ENCODE results near the gene ZFX. TPM values are rescaled to one million over a fixed set of nuclear protein-coding genes. Genes with fewer than 3 reads are reported as not detected.
"Not testable (repeated sequence)": the region's sequence is repeated elsewhere in the genome, so short reads cannot be mapped to it uniquely, and the experiment has no call there.

ZFX gene
- 30.2 TPM for total RNA-seq

DNA sequence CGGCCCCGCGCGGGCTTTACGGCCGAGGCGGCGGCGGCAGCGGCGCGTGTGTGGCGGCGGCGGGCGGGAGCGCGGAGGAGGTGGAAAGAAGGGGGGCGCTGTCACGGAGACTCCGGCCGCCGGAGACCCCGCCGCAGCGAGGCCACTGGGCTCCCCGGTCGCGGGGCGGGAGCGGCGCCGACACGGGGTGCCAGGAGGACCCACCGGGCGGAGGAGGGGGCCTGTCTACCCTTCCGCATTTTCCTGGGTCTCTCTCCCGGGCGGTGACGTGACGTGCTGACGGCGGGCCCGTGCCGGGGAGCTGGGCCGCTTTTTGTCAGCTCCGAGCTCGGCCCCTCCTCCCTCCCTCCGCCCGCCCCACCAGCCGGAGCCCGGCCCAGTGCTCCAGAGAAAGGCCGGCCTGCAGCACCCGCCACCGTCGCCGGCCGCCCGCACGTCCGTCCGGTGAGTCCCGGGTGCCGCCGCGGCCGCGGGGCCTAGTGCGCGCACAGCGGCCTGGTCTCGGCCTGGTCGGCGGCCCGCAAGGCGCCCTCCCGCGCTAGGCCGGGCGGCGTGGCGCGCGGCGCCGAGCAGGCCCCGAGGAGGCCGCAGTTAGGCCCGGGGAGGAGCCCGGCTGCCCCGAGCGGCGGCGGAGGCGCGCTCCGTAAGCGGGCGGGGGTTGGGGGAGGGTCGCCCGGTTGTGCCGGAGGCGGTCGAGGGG, at the start of gene ZFX:
Gene ZFX (plus strand): TSS at position 379 of the 700 bp plus-strand sequence. CDS start 23,014 bp downstream, outside the sequence.
- DNase-seq (ENCODE audit: low read depth in 2 of 3, low spot score in 2 of 3) = peak; percentile 41 to 57 (median 52)

DNA sequence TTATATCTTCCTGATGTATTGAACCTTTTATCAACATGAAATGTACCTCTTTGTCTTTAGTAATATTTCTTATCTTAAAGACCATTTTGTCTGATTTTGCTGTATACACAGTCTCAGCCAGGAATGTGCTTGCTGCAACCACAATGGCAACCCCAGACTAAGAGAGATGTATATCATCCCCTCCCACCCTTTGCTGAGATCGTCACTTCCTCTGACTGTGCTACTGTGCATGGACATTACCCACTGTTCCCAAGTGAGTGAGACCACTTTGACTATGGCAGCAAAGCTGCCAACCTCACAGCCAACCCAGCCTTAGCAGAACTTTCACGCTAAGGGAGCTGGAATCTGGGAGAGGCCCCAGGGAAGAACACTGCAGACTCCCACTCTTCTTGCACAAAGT, 48.8 kb upstream of the ZFX start:
- peak in 1 of 3 donors; percentile 2 for DNase-seq (ENCODE audit: low read depth in 2 of 3, low spot score in 2 of 3)

DNA sequence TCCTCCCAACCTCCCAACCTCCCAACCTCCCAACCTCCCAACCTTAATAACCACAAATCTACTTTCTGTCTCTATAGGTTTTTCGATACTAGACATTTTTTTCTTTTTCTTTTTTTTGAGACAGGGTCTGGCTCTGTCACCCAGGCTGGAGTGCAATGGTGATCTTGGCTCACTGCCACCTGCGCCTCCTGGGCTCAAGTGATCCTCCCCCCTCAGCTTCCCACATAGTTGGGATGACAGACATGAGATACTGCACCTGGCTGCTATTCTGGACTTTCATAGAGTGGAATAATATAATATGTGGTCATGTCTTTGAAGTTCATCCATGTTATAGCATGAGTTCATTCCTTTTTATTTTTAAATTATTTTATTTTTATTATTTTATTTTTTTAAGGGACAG, 39.5 kb upstream of the ZFX start:
- no peak for DNase-seq (ENCODE audit: low read depth in 2 of 3, low spot score in 2 of 3)

DNA sequence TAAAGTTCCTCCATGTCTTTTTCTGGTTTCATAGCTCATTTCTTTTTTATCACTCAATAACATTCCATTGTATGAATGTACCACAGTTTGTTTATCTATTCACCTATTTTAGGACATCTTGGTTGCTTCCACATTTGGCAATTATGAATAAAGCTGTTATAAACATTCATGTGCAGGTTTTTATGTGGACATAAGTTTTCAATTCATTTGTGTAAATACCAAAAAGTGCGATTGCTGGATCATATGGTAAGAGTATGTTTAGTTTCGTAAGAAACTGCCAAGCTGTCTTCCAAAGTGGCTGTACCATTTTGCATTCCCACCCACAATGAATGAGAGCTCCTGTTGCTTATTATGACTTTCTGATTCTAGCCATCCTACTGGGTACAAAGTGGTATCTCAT, 36.3 kb upstream of the ZFX start:
- DNase-seq (ENCODE audit: low read depth in 2 of 3, low spot score in 2 of 3) = no peak

DNA sequence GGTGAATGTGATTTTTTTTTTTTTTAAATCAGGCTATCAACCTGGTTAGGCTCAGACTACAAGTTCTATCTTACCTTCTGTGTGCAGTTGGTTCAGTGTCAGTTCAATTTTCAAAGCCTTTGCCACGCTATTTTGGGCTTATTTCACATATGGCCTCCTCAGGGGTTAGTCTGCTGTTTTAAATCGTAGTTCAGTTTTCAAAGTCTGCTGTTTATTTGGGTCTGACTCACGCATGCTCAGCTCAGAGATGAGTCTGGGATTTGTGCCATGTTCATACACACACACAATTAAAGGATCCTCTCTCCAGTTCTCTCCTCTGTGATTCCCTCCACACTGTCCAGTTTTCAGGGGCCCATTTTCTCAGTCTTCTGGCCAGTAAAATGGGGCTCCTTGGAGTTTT, 32.3 kb upstream of the ZFX start:
- no peak for DNase-seq (ENCODE audit: low read depth in 2 of 3, low spot score in 2 of 3)

DNA sequence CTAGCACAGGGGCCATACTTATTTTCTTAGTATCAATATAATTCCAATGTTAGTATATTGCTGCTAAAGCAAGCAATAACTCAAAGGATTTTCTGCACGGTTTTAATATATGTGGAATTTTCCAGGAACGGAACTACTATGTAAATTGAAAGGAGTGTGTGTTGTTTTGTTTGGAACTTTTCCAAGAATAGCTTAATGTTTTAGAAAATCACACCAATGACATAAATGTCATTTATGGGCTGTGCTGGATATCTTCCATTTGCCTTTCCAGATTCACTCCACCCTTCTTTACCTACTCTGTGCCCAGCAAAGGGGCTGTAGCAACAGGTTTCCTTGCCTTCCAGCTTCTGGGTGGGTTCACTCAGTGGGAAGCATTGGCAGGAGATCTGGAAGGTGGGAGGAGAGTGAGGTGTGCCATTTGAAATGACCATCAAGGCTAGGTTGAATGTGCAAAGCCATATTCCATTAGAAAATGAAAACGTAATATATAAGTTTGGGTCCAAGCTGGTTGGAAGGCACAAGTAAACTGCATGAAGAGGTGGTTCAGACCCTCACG, 25.2 kb upstream of the ZFX start:
- DNase-seq (ENCODE audit: low read depth in 2 of 3, low spot score in 2 of 3) = no peak

DNA sequence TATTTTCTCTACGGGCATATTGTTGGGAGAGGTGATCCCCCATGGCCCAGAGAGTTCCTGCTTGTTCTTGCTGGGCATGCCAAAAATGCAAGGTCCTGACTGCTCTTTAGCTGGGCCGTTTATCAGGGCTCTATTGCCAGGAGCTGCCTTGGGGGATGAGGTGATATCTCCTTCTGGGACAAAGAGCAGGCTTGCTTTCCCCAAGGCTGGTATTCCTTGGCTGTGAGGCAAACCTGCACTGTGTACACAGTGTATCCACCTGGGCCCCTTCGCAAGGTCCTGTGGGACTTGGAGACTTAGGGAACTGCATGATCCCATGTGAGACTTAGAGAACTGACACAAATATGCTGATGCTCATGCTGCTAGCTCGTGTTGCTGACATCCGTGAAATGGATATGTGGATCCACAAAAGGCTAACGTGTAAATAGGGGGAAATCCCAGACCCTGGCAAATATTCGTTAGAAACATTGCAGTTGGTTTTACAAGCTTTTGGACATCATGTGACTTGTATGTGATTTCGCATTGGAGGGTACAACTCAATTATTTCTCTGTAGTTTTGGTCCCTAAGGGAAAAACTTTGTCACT, 24.4 kb upstream of the ZFX start:
- no peak for DNase-seq (ENCODE audit: low read depth in 2 of 3, low spot score in 2 of 3)

DNA sequence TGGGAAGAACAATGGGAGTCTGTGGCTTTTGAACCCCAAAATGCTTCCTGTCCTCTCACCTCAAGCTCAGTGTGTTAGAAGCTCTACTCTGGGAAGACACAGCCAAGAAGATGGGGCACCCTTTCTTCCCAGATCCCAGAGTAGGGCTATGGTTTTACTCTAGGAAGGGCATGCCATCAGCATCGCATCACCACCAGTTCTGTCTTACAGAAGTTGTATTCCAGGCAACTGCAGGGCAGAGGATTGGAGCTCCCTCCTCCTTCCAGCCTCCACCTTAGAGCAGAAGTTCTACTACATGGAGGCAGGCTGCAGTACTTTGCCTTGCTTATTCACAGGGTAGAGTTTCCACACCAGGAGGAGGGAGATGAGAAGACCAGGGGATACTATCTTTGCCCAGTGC, 18.1 kb upstream of the ZFX start:
- no peak for DNase-seq (ENCODE audit: low read depth in 2 of 3, low spot score in 2 of 3)

DNA sequence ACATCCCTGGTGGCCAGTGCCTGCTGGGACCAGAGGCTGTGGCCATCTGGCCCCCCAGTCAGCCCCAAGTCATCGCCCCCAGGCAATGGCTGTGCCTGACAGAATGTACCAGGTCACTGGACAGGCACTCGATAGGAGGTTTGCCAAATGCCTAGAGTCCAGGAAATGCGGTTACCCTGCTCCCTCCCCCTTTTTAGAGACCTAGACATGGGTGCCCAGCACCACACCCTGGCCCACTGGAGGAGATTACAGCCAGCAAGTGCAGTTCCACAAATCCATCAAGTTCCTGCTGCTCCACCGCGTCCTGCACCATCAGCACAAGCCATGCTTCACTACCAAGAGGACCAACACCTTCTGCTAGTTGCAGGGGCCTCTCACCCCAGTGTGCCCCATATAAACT, 16.2 kb upstream of the ZFX start:
- no peak for DNase-seq (ENCODE audit: low read depth in 2 of 3, low spot score in 2 of 3)

DNA sequence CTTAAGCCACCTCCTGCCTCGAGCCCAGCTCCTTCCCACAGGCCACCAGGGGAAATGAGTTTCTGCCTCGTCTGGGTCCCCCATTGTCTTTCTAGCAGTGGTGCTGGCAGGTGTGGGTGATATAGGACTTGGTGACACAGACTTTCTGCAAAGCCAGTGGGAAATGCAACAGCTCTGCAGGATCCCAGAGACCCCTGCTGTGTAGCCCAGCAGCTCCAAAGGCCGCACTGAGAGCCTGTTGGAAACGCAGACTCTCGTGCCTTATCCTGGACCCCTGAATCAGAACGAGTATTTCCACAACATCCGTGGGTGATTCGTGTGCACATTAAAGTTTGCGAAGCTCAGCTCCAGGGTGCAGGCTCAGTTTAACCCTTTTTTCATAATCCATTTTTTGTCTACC, 13.8 kb upstream of the ZFX start:
- not testable (repeated sequence) for DNase-seq (ENCODE audit: low read depth in 2 of 3, low spot score in 2 of 3)

DNA sequence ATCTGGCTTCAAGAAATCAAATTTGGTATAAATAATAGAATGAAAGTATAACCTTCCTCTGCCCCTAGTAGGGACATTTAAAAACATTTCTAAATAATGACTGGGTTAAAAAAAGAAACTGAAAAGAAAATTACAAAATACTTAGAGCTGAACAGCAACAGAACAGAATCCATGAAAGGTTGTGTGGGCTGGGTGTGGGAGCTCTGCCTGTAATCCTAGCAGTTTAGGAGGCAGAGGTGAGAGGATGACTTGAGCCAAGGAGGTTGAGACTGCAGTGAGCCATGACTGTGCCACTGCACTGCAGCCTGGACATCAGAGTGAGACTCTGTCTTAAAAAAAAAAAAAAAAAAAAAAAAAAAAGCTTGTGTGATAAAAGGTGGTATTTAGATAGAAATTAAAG, 12.3 kb upstream of the ZFX start:
- no peak for DNase-seq (ENCODE audit: low read depth in 2 of 3, low spot score in 2 of 3)

DNA sequence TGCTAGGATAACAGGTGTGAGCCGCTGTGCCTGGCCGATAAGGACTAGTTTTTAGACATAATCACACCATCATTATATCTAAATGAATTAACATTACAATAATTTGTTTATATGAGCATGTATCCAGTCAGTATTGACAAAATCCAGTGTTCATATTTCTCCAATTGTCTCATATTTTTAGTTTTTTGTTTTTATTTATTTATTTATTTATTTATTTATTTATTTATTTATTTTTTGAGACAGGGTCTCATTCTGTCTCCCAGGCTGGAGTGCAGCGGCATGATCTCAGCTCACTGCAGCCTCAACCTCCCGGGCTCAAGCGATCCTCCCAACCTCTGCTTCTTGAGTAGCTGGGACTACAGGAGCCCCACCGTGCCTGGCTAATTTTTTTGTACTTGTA, 5.5 kb upstream of the ZFX start:
- DNase-seq (ENCODE audit: low read depth in 2 of 3, low spot score in 2 of 3) = not testable (repeated sequence)

DNA sequence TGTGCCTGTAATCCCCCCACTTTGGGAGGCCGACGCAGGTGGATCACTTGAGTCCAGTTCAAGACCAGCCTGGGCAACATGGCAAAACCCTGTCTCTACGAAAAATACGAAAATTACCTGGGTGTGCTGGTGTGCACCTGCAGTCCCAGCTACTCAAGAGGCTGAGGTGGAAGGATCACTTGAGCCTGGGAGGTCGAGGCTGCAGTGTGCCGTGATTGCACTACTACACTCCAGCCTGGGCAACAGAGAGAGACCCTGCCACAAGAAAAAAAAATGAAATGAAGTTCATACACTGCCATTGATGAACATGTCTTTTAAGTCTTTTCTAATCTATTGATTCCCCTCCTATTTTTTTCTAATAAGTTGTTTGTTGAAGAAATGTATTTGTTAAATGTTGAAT, 5.0 kb upstream of the ZFX start:
- DNase-seq (ENCODE audit: low read depth in 2 of 3, low spot score in 2 of 3) = no peak

DNA sequence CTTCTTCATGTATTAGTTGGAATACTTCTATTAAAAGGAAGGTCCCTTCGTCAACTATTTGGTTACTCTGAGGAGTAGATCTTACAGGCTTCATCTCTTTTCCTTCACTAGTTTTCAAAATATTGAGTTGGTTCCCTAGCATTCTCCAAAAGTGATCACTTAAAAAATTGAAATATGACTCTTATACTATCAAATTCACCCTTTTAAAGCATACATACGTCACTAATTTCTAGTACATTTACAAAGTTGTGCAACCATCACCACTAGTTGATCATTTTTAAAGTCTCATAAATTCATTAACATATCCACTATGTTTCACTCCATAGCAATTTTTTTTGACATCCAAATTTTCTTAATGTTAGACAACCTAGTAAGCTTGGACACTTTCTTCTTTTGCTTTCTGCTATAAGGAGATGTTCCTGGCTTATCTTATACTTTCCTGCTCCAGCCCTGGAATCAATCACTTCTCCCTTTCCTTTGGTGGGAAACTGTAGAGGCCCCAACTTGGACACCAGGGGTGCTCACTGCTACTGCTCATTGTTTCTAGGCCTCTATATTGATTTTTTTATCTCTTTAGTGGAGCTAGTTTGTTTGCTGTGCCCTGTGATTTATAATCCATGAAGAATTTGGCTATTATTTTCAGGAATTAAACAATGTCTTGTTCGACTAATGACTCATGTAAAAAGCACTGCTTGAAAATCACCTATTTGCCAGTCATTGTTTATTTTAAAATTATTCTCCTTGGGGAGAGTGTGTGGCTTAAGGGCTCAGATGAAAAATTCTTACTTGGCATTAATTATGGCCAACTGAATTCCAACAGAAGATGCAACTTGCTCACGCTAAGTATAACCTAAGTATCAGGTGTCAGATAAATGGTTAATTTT, 4.0 kb upstream of the ZFX start:
- DNase-seq (ENCODE audit: low read depth in 2 of 3, low spot score in 2 of 3) = no peak

DNA sequence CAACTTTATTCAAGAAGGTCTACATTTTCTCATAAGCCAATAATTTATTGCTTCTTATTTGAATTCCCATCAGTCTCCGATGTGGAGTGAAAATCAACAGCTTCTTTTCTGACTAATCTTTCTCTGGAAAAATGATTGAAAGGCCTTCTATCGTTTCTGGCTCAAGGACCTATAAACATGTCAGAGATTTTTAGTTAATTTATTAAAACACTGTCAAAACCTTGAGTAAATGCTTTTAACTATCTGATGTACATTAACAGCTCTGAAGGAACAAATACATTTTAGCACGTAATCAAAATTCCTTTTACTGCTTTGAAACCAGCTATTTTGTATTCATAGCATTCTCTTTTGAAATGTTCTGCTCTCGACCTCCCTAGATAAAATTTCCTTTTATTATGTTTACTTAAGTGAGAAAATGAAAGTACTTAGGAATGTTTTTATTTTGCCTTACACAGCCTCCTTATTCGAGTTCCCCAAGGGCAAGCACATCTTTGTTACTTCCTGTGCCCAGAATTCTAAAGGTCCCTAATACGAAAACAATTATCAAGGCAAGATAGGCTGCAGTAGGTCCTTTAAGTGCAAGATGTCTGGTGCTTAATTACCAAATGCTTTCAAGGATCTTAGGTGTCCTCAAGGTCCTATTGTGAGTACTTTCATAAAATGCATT, 3.1 kb upstream of the ZFX start:
- DNase-seq (ENCODE audit: low read depth in 2 of 3, low spot score in 2 of 3) = no peak

DNA sequence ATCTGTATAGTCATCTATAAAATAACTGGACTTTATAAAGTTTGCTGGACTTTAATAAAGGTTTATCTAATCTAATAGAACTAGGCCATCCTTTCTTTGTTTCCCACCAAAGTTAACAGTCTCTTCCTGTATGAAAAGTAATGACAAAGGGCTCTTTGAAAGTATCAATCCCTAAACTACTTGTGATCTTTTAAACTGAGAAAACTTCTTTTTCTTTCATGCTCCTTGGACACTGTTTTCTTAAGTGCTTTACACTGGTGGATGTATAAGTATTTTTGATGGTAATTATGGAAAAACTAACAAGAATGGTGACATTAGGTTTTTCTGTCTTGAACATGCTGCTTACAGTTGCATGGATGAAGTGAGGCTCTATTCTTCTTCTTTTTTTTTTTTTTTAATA, 2.4 kb upstream of the ZFX start:
- no peak for DNase-seq (ENCODE audit: low read depth in 2 of 3, low spot score in 2 of 3)

DNA sequence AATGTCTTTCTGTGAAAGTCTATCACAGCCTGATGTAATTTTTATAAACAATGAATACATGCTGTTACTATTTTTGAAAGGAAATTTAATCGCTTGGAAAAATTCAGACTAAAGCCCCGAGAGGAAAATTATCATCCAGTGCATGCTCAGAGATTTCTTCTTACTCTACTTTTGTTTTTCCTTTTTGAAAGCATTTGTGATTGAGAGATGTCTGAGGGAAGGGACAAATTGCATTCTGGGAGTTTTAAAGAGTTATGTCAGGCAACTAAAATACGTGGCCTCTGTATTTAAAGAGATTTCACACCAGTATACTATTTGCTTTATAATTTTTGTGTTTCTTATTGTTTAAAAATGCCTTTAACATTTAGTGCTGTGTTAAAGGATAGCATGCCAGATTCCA, 1.4 kb upstream of the ZFX start:
- DNase-seq (ENCODE audit: low read depth in 2 of 3, low spot score in 2 of 3) = no peak

DNA sequence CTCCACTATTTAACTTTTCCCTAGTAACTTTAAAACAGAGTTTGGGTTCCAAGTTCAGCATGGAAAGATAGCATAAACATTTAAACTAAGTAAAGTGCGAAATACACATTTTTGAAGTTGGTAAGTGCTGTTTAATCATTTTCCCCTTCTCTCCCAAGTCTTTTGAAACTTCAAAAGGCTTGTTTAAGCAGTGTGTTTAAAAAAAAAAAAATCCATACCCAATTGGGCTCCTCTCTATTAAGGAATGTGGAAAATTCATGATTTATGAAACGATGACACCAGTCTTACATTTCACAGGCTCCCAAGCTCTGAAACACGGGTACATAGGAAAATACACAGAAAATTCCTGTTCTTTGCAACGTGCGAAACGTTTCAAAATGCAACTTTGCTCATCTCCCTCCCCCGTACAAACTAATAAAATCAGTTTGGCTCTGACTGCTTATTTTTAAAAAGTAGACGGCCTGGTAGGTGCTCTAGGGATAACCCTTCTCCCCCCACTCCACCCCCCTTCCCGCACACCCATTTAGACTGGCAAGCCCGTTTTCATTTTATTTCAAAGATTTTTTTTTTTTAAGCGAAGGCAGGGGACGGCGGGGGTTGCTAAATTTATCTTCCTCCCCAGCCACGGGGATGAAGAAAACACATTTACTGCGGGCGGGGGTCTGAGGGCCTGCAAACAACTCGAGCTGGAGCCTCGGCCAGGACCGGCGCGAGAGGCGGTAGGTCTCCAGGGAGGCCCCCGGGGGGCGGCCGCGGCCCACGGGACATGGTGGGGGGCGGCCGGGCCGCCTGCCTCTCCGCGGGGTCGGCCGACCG, 786 bp upstream of the ZFX start:
- peak in 2 of 3 donors; percentile 31 to 43 for DNase-seq (ENCODE audit: low read depth in 2 of 3, low spot score in 2 of 3)

DNA sequence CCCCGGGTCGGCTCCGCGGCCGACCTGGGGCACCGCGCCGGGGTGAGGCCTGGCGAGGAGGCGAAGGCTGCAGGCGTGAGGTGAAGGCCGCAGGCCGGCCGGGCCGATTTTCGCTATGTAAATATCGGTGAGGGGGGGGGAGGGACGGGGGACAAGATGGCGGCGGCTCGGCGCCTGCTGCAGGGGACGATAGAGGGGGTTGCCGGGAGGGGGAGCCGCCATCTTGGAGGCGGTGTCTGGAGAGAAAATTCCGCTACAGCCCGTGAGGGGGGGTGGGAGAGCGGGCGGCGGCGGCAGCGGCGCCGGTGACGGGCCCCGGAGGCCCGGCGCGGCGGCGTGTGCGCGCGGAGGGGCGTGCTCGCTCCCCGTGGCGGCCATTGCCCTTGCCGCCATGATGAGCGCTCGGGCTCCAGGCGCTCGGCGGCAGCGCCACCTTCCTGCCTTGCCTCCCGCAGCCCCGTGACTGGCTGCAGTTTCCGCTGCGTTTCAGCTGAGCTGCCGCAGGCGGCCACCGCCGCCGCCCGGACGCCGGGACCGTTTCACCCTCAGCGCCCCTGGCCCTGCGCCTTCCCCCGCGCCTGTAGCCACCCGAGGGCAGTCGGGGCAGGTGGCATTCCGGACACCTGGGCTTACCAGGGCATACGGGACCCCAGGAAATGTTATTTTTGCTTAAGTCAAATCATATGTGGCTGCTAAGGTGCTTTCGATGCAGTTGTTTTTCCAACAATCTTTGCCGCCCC, 692 bp downstream of the ZFX start:
- peak; percentile 89 to 92 (median 89) for DNase-seq (ENCODE audit: low read depth in 2 of 3, low spot score in 2 of 3)

Data from hematopoietic multipotent progenitor cell (in vitro differentiated cells).